SK-N-SH (cell line): ENCODE data around the gene TCL1B. TPM values are rescaled to one million over a fixed set of nuclear protein-coding genes. Genes with fewer than 3 reads are reported as not detected.

Experiments
- CTCF ChIA-PET: fragments of 300-600, 350-600 bp; formaldehyde crosslinking; extraction: SDS; loops from one replicate; lab custom pipeline; 2021; lab: Yijun Ruan, JAX
- POLR2A ChIA-PET: fragments of 350-600 bp; sonication (Branson Sonifier 250); formaldehyde crosslinking; extraction: SDS; loops from one replicate; lab custom pipeline; 2020; ENCODE audit warnings: antibody characterized with exemption, inconsistent platforms; lab: Yijun Ruan, JAX
- DNase-seq: peaks from one replicate; pipeline ENCODE4 v3.0.0; 2012
- H2AFZ ChIP-seq: fragments of 200-600 bp; sonication (generic); 2 replicates; pipeline ENCODE4 v1.8.1; 2016; ENCODE audit warnings: antibody characterized with exemption, mild to moderate bottlenecking, low read depth
- H3F3A ChIP-seq: fragments of 200-600 bp; sonication (generic); replicated peaks from 2 replicates; pipeline ENCODE3; 2016; ENCODE audit warnings: antibody characterized with exemption, mild to moderate bottlenecking; ENCODE audit not compliant: insufficient read depth
- H3K27ac ChIP-seq, 2 experiments: fragments of 200-500 bp in 1 of 2; fragments of 200-600 bp in 1 of 2; sonication (Bioruptor generic) in 1 of 2; sonication (generic), shearing (Covaris generic) in 1 of 2; 2 replicates each; pipeline versions ENCODE4 v1.5.1 to v1.6.1; 2014 to 2016; ENCODE audit warnings: low read depth in 2 of 2, inconsistent platforms in 1 of 2, low read length in 1 of 2, mild to moderate bottlenecking in 1 of 2, mixed read lengths in 1 of 2
- H3K27me3 ChIP-seq: fragments of 200-600 bp; sonication (generic), shearing (Covaris generic); 2 replicates; pipeline ENCODE4 v1.6.1; 2016; ENCODE audit warnings: mixed run types; ENCODE audit not compliant: insufficient read depth
- H3K36me3 ChIP-seq, 2 experiments: fragments of 200-500 bp in 1 of 2; fragments of 200-600 bp in 1 of 2; sonication (Bioruptor generic) in 1 of 2; sonication (generic) in 1 of 2; replicated peaks in 1 of 2; 2 replicates each; pipeline versions ENCODE3 to v1.5.1; 2014 to 2016; ENCODE audit warnings: low read length in 1 of 2, mild to moderate bottlenecking in 1 of 2; ENCODE audit not compliant: insufficient read depth in 2 of 2, control insufficient read depth in 1 of 2
- H3K4me1 ChIP-seq, 2 experiments: fragments of 200-500 bp in 1 of 2; fragments of 200-600 bp in 1 of 2; sonication (Bioruptor generic) in 1 of 2; sonication (generic), shearing (Covaris generic) in 1 of 2; 2 replicates each; pipeline versions ENCODE4 v1.5.1 to v1.6.1; 2014 to 2016; ENCODE audit warnings: low read depth in 1 of 2, low read length in 1 of 2, mixed run types in 1 of 2; ENCODE audit not compliant: insufficient read depth in 2 of 2, control insufficient read depth in 1 of 2
- H3K4me2 ChIP-seq: fragments of 200-600 bp; sonication (generic), shearing (Covaris generic); 2 replicates; pipeline ENCODE4 v1.6.1; 2017; ENCODE audit warnings: mixed run types
- H3K4me3 ChIP-seq, 2 experiments: fragments of 200-500 bp in 1 of 2; fragments of 200-600 bp in 1 of 2; sonication (Bioruptor generic) in 1 of 2; sonication (generic), shearing (Covaris generic) in 1 of 2; 2 replicates each; pipeline versions ENCODE4 v1.5.1 to v1.8.1; 2014 to 2016; ENCODE audit warnings: low read depth in 2 of 2, inconsistent platforms in 1 of 2, low read length in 1 of 2, mild to moderate bottlenecking in 1 of 2, mixed read lengths in 1 of 2, moderate library complexity in 1 of 2
- H3K79me2 ChIP-seq: fragments of 200-600 bp; sonication (generic); 2 replicates; pipeline ENCODE4 v1.8.1; 2017; ENCODE audit warnings: mild to moderate bottlenecking; ENCODE audit not compliant: insufficient read depth
- H3K9ac ChIP-seq: fragments of 200-600 bp; sonication (generic); 2 replicates; pipeline ENCODE4 v1.6.1; 2017; ENCODE audit warnings: mixed run types
- H3K9me2 ChIP-seq: fragments of 200-600 bp; sonication (generic); 2 replicates; pipeline ENCODE4 v1.6.1; 2017; ENCODE audit warnings: mixed run types
- H3K9me3 ChIP-seq: fragments of 200-600 bp; sonication (generic); 2 replicates; pipeline ENCODE4 v1.6.1; 2017; ENCODE audit warnings: mixed run types, mild to moderate bottlenecking, moderate library complexity
- H4K20me1 ChIP-seq: fragments of 200-600 bp; sonication (generic); 2 replicates; pipeline ENCODE4 v1.6.1; 2017; ENCODE audit warnings: mild to moderate bottlenecking, mixed run types; ENCODE audit not compliant: insufficient read depth
- CHD2 ChIP-seq: fragments of 150-350 bp; IDR thresholded peaks from 2 replicates; pipeline ENCODE4 v1.6.1; 2018; ENCODE audit warnings: low read length; ENCODE audit not compliant: partially characterized antibody
- EZH2phosphoT487 ChIP-seq: fragments of 200-600 bp; sonication (generic); IDR thresholded peaks from 2 replicates; pipeline ENCODE4 v1.6.1; 2017; ENCODE audit warnings: low read depth, mixed run types, mild to moderate bottlenecking, antibody characterized with exemption, moderate library complexity, borderline replicate concordance
- FOXM1 ChIP-seq: IDR thresholded peaks from 2 replicates; pipeline ENCODE4 v1.4.0; 2012; ENCODE audit warnings: low read depth, mild to moderate bottlenecking
- GATA2 ChIP-seq: sonication (generic); formaldehyde crosslinking; IDR thresholded peaks from 2 replicates; pipeline ENCODE4 v1.5.0; 2020; ENCODE audit warnings: mild to moderate bottlenecking, missing genetic modification reagents
- JUND ChIP-seq: IDR thresholded peaks from 2 replicates; pipeline ENCODE4 v1.4.0; 2012
- MEF2A ChIP-seq: IDR thresholded peaks from 2 replicates; pipeline ENCODE4 v1.4.0; 2012; ENCODE audit warnings: low read depth, borderline replicate concordance
- MXI1 ChIP-seq: IDR thresholded peaks from 2 replicates; pipeline ENCODE4 v1.6.1; 2012; ENCODE audit warnings: mild to moderate bottlenecking, low read depth, low read length, improper control_type of control experiment
- NFIC ChIP-seq: IDR thresholded peaks from 2 replicates; pipeline ENCODE4 v1.4.0; 2012; ENCODE audit warnings: borderline replicate concordance
- NRF1 ChIP-seq: IDR thresholded peaks from 2 replicates; pipeline ENCODE4 v1.6.1; 2012; ENCODE audit warnings: low read depth, mild to moderate bottlenecking, low read length
- POLR2AphosphoS5 ChIP-seq: IDR thresholded peaks from 2 replicates; pipeline ENCODE4 v1.6.1; 2012; ENCODE audit warnings: low read depth, low read length
- RAD21 ChIP-seq: IDR thresholded peaks from 2 replicates; pipeline ENCODE4 v1.6.1; 2012; ENCODE audit warnings: mild to moderate bottlenecking, low read length
- RFX5 ChIP-seq: IDR thresholded peaks from 2 replicates; pipeline ENCODE4 v1.6.1; 2012; ENCODE audit warnings: mild to moderate bottlenecking, improper control_type of control experiment, low read length
- TCF12 ChIP-seq: IDR thresholded peaks from 2 replicates; pipeline ENCODE4 v1.4.0; 2012
- TEAD4 ChIP-seq: IDR thresholded peaks from 2 replicates; pipeline ENCODE4 v1.4.0; 2012; ENCODE audit warnings: mild to moderate bottlenecking, borderline replicate concordance; ENCODE audit not compliant: insufficient read depth
- YY1 ChIP-seq: IDR thresholded peaks from 2 replicates; pipeline ENCODE4 v1.4.0; 2012; ENCODE audit warnings: low read depth, mild to moderate bottlenecking
- WGBS: methylation state at CpG from one replicate; pipeline ENCODE4 v1.1.6; 2017; ENCODE audit warnings: low lambda C conversion rate; 5-methylcytosine and 5-hydroxymethylcytosine counted together
- polyA plus RNA-seq, 3 experiments: library from polyadenylated mRNA; depleted of rRNA; stranded (reverse); fragments of >200 nt; gene quantifications; 2 replicates each; pipeline ENCODE4 v1.2.3, GENCODE V29; 2012
- TF ChIP-seq, protein P1 (sequence below): IDR thresholded peaks from 2 replicates; pipeline ENCODE4 v1.4.0; 2012; ENCODE audit warnings: low read depth, borderline replicate concordance
- TF ChIP-seq, protein P2 (sequence below): fragments of 200-600 bp; sonication (generic); IDR thresholded peaks from 2 replicates; pipeline ENCODE4 v1.6.1; 2017; ENCODE audit warnings: antibody characterized with exemption, mild to moderate bottlenecking, moderate library complexity
- TF ChIP-seq, protein P3 (sequence below): IDR thresholded peaks from 2 replicates; pipeline ENCODE4 v1.4.0; 2012; ENCODE audit warnings: low read depth
- TF ChIP-seq, protein P4 (sequence below): IDR thresholded peaks from 2 replicates; pipeline ENCODE4 v1.4.0; 2012; ENCODE audit warnings: low read depth, borderline replicate concordance
- TF ChIP-seq, protein P5 (sequence below): fragments of 150-350 bp; IDR thresholded peaks from 2 replicates; pipeline ENCODE4 v1.6.1; 2016; ENCODE audit warnings: mild to moderate bottlenecking, low read depth, low read length
- TF ChIP-seq, protein P6 (sequence below): IDR thresholded peaks from 2 replicates; pipeline ENCODE4; 2012
- TF ChIP-seq, protein P7 (sequence below): fragments of 150-350 bp; IDR thresholded peaks from 2 replicates; pipeline ENCODE4 v1.6.1; 2017; ENCODE audit warnings: antibody characterized with exemption, low read length, low read depth, borderline replicate concordance

TCL1B gene
- polyA plus RNA-seq, 1 of the 3 experiments (the other 2 are of a cell fraction), result not detected

DNA sequence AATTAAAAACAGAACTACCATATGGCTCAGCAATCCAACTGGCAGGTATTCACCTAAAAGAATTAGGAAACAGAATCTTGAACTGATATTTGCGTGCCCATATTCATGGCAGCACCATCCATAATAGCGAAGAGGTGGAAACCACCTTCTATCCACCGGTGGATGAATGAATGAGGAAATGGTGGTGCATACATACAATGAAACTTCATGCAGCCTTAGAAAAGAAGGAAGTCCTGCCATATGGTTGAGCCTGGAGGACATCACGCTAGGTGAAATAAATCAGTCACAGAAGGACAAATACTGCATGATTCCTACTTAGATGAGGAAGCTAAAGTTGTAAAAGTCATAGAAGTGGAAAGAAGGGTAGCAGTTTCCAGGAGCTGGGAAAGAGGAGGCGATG is 21.1 kb downstream of the TCL1B start:
- no peak overlapping the region for H3K9ac ChIP-seq
- no peaks in the 10 kb centered on the region for H3K36me3 ChIP-seq
- no peaks in the 10 kb centered on the region for H3K9me3 ChIP-seq
- no peak overlapping the region for H3K27ac ChIP-seq
- H3F3A ChIP-seq, result no peaks in the 10 kb centered on the region
- TF ChIP-seq GATA2 (CRISPR knock-in tag) (no peak), RFX5 (no peak), TCF12 (no peak), EZH2phosphoT487 (no peak)
- TF ChIP-seq, protein P1, sequence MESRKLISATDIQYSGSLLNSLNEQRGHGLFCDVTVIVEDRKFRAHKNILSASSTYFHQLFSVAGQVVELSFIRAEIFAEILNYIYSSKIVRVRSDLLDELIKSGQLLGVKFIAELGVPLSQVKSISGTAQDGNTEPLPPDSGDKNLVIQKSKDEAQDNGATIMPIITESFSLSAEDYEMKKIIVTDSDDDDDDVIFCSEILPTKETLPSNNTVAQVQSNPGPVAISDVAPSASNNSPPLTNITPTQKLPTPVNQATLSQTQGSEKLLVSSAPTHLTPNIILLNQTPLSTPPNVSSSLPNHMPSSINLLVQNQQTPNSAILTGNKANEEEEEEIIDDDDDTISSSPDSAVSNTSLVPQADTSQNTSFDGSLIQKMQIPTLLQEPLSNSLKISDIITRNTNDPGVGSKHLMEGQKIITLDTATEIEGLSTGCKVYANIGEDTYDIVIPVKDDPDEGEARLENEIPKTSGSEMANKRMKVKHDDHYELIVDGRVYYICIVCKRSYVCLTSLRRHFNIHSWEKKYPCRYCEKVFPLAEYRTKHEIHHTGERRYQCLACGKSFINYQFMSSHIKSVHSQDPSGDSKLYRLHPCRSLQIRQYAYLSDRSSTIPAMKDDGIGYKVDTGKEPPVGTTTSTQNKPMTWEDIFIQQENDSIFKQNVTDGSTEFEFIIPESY, result no peak
- TF ChIP-seq, protein P2, sequence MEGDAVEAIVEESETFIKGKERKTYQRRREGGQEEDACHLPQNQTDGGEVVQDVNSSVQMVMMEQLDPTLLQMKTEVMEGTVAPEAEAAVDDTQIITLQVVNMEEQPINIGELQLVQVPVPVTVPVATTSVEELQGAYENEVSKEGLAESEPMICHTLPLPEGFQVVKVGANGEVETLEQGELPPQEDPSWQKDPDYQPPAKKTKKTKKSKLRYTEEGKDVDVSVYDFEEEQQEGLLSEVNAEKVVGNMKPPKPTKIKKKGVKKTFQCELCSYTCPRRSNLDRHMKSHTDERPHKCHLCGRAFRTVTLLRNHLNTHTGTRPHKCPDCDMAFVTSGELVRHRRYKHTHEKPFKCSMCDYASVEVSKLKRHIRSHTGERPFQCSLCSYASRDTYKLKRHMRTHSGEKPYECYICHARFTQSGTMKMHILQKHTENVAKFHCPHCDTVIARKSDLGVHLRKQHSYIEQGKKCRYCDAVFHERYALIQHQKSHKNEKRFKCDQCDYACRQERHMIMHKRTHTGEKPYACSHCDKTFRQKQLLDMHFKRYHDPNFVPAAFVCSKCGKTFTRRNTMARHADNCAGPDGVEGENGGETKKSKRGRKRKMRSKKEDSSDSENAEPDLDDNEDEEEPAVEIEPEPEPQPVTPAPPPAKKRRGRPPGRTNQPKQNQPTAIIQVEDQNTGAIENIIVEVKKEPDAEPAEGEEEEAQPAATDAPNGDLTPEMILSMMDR, result no peak
- H2AFZ ChIP-seq, result no peak overlapping the region
- no peaks in the 10 kb centered on the region for H4K20me1 ChIP-seq
- no peaks in the 10 kb centered on the region for H3K79me2 ChIP-seq
- H3K9me2 ChIP-seq, result no peaks in the 10 kb centered on the region
- H3K4me3 ChIP-seq, result no peak overlapping the region
- no peaks in the 10 kb centered on the region for H3K4me1 ChIP-seq
- 43% methylated on average over 5 of the region's 5 CpGs for WGBS
- no peaks in the 10 kb centered on the region for H3K27me3 ChIP-seq
- no peak overlapping the region for H3K4me2 ChIP-seq
- CTCF ChIA-PET, result no interaction called here
- no peak for DNase-seq
- POLR2A ChIA-PET, result no interaction called here

DNA sequence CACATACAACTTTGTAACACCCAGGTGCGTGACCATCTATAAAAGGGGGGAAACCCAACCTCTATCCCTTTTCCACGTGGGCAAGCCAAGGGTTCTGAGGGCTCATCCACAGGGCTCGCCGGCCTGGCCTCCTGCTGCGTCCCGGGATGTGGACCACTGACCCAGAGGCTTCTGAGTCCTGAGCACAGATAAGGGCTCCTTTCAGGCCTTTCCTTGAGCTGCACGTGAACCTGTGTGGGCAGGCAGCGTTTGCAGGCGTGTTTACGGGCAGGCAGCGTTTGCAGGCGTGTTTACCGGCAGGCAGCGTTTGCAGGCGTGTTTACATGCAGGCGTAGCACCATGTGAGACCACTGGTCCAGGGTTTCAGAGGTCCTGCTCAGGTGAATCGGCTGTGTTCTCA is 23.9 kb downstream of the TCL1B start:
- Histone ChIP-seq H3K4me3 (no peak overlapping the region), H3K4me2 (no peak overlapping the region), H2AFZ (no peak overlapping the region), H3K9me2 (no peaks in the 10 kb centered on the region), H3K9ac (no peak overlapping the region), H3K9me3 (no peaks in the 10 kb centered on the region), H3K4me1 (no peaks in the 10 kb centered on the region), H3K27me3 (no peaks in the 10 kb centered on the region), H4K20me1 (no peaks in the 10 kb centered on the region), H3K27ac (no peak overlapping the region), H3F3A (no peaks in the 10 kb centered on the region), H3K79me2 (no peaks in the 10 kb centered on the region), H3K36me3 (no peaks in the 10 kb centered on the region)
- CTCF ChIA-PET, result no interaction called here
- 39% methylated on average over 7 of the region's 17 CpGs for WGBS
- POLR2A ChIA-PET, result no interaction called here
- no peak for DNase-seq
- TF ChIP-seq, protein P3, sequence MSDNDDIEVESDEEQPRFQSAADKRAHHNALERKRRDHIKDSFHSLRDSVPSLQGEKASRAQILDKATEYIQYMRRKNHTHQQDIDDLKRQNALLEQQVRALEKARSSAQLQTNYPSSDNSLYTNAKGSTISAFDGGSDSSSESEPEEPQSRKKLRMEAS, result no peak
- TF ChIP-seq, protein P4, sequence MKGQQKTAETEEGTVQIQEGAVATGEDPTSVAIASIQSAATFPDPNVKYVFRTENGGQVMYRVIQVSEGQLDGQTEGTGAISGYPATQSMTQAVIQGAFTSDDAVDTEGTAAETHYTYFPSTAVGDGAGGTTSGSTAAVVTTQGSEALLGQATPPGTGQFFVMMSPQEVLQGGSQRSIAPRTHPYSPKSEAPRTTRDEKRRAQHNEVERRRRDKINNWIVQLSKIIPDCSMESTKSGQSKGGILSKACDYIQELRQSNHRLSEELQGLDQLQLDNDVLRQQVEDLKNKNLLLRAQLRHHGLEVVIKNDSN, result no peak
- TF ChIP-seq, protein P5, sequence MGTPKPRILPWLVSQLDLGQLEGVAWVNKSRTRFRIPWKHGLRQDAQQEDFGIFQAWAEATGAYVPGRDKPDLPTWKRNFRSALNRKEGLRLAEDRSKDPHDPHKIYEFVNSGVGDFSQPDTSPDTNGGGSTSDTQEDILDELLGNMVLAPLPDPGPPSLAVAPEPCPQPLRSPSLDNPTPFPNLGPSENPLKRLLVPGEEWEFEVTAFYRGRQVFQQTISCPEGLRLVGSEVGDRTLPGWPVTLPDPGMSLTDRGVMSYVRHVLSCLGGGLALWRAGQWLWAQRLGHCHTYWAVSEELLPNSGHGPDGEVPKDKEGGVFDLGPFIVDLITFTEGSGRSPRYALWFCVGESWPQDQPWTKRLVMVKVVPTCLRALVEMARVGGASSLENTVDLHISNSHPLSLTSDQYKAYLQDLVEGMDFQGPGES, result no peak
- no peak for TF ChIP-seq NRF1
- no peak for TF ChIP-seq YY1
- TF ChIP-seq, protein P6, sequence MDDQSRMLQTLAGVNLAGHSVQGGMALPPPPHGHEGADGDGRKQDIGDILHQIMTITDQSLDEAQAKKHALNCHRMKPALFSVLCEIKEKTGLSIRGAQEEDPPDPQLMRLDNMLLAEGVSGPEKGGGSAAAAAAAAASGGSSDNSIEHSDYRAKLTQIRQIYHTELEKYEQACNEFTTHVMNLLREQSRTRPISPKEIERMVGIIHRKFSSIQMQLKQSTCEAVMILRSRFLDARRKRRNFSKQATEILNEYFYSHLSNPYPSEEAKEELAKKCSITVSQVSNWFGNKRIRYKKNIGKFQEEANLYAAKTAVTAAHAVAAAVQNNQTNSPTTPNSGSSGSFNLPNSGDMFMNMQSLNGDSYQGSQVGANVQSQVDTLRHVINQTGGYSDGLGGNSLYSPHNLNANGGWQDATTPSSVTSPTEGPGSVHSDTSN, result no peak
- no peak for TF ChIP-seq EZH2phosphoT487
- no peak for TF ChIP-seq FOXM1
- no peak for TF ChIP-seq RAD21
- no peak for TF ChIP-seq TEAD4
- TF ChIP-seq MXI1, result no peak
- TF ChIP-seq POLR2AphosphoS5, result no peak
- TF ChIP-seq JUND, result no peak
- no peak for TF ChIP-seq NFIC
- no peak for TF ChIP-seq MEF2A
- no peak for TF ChIP-seq TCF12
- no peak for TF ChIP-seq GATA2 (CRISPR knock-in tag)
- TF ChIP-seq, protein P7, sequence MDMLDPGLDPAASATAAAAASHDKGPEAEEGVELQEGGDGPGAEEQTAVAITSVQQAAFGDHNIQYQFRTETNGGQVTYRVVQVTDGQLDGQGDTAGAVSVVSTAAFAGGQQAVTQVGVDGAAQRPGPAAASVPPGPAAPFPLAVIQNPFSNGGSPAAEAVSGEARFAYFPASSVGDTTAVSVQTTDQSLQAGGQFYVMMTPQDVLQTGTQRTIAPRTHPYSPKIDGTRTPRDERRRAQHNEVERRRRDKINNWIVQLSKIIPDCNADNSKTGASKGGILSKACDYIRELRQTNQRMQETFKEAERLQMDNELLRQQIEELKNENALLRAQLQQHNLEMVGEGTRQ, result no peak
- TF ChIP-seq CHD2, result no peak
